CD8-positive, alpha-beta memory T cell (primary cell): ENCODE data around the gene C3AR1. TPM values are rescaled to one million over a fixed set of nuclear protein-coding genes. Genes with fewer than 3 reads are reported as not detected.

Experiments
- polyA plus RNA-seq: library from polyadenylated mRNA; unstranded; fragments of 300-500 nt; fragmentation: Illumina TruSeq; gene quantifications from one replicate; pipeline ENCODE4 v1.2.3, GENCODE V29; 2021
- total RNA-seq, 2 experiments: library from RNA; stranded (reverse); gene quantifications; one replicate each; pipeline ENCODE4 v1.2.3, GENCODE V29; 2021

The C3AR1 gene
- total and polyA plus RNA-seq, 3 experiments from 2014 or later = 1.2 to 15.5 (median 2.0) TPM

Other genes with a start within 250 kb of the C3AR1 start
- gene SLC2A14, start 193.4 kb downstream of the C3AR1 start, total RNA-seq = under 1 TPM; 0.13 to 0.15 TPM
- gene SLC2A14, start 193.4 kb downstream of the C3AR1 start, polyA plus RNA-seq = not detected
- 100 to 1,000 TPM; 105 to 106 TPM for gene SLC2A3, start 130.2 kb downstream of the C3AR1 start, total RNA-seq
- gene SLC2A3, start 130.2 kb downstream of the C3AR1 start, polyA plus RNA-seq = 96.6 TPM
- 10 to 100 TPM; 22.3 to 22.5 TPM for gene FOXJ2, start 33.6 kb downstream of the C3AR1 start, total RNA-seq
- 18.3 TPM for gene FOXJ2, start 33.6 kb downstream of the C3AR1 start, polyA plus RNA-seq
- gene NECAP1, start 15.9 kb upstream of the C3AR1 start, total RNA-seq = 10 to 100 TPM; 27.1 to 34.0 TPM
- gene NECAP1, start 15.9 kb upstream of the C3AR1 start, polyA plus RNA-seq = 21.2 TPM
- 1 to 10 TPM in 1 of 2 experiments, under 1 TPM in 1; 0.42 to 1.1 TPM for gene CLEC4A, start 57.3 kb upstream of the C3AR1 start, total RNA-seq
- 0.66 TPM for gene CLEC4A, start 57.3 kb upstream of the C3AR1 start, polyA plus RNA-seq
- gene ZNF705A, start 90.7 kb upstream of the C3AR1 start, total RNA-seq = under 1 TPM in 1 of 2 experiments, not detected in 1; 0.07 TPM
- gene ZNF705A, start 90.7 kb upstream of the C3AR1 start, polyA plus RNA-seq = not detected
- gene FAM90A1, start 161.3 kb upstream of the C3AR1 start, total RNA-seq = not detected
- gene FAM90A1, start 161.3 kb upstream of the C3AR1 start, polyA plus RNA-seq = 0.12 TPM